ENCODE results near the gene NCBP3. TPM values are rescaled to one million over a fixed set of nuclear protein-coding genes. Genes with fewer than 3 reads are reported as not detected.

The NCBP3 gene
- total and polyA plus RNA-seq, 7 donors = 9.3 to 23.5 (median 15.1) TPM

- 76 to 87% (median 80%) methylated on average over 10 of the region's 10 CpGs for WGBS, 3 donors
- no peaks in the 10 kb centered on the region for H3K4me1 ChIP-seq
- no peaks in the 10 kb centered on the region for H3K36me3 ChIP-seq (ENCODE audit: insufficient read depth in 1 of 2, low read depth in 1 of 2)
- no peak overlapping the region for H3K4me3 ChIP-seq
- ATAC-seq (no peak), DNase-seq (no peak)
- peaks cover 0 to 5% (median 0%) of the 10 kb centered on the region in 3 donors for H3K27me3 ChIP-seq (ENCODE audit: insufficient read depth in 3 of 3, low read length in 2 of 3)
- no peaks in the 10 kb centered on the region for H3K9me3 ChIP-seq
- H3K27ac ChIP-seq = no peak overlapping the region
- intact Hi-C loops (cut with DNase I) = no loop called here
- TF ChIP-seq, protein P1, sequence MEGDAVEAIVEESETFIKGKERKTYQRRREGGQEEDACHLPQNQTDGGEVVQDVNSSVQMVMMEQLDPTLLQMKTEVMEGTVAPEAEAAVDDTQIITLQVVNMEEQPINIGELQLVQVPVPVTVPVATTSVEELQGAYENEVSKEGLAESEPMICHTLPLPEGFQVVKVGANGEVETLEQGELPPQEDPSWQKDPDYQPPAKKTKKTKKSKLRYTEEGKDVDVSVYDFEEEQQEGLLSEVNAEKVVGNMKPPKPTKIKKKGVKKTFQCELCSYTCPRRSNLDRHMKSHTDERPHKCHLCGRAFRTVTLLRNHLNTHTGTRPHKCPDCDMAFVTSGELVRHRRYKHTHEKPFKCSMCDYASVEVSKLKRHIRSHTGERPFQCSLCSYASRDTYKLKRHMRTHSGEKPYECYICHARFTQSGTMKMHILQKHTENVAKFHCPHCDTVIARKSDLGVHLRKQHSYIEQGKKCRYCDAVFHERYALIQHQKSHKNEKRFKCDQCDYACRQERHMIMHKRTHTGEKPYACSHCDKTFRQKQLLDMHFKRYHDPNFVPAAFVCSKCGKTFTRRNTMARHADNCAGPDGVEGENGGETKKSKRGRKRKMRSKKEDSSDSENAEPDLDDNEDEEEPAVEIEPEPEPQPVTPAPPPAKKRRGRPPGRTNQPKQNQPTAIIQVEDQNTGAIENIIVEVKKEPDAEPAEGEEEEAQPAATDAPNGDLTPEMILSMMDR (IDR thresholded peaks at IDR 0.05) = no peak
Observed at GRCh38 chr17:3852561-3852960, 6.5 kb upstream of the NCBP3 start.

GRCh38 chr17:3851461-3852100 lies 5.5 kb upstream of the NCBP3 start:
- TF ChIP-seq, protein P1 (IDR thresholded peaks at IDR 0.05) = no peak
- H3K27me3 ChIP-seq (ENCODE audit: insufficient read depth in 3 of 3, low read length in 2 of 3) = peaks cover 0 to 5% (median 0%) of the 10 kb centered on the region in 3 donors
- ATAC-seq (no peak), DNase-seq (no peak)
- H3K4me3 ChIP-seq = no peak overlapping the region
- H3K9me3 ChIP-seq = no peaks in the 10 kb centered on the region
- no peaks in the 10 kb centered on the region for H3K4me1 ChIP-seq
- intact Hi-C loops (cut with DNase I) = no loop called here
- WGBS, 3 donors = 71 to 75% (median 73%) methylated on average over 23 to 24 of the region's 24 CpGs
- H3K27ac ChIP-seq = no peak overlapping the region
- no peaks in the 10 kb centered on the region for H3K36me3 ChIP-seq (ENCODE audit: insufficient read depth in 1 of 2, low read depth in 1 of 2)

DNA sequence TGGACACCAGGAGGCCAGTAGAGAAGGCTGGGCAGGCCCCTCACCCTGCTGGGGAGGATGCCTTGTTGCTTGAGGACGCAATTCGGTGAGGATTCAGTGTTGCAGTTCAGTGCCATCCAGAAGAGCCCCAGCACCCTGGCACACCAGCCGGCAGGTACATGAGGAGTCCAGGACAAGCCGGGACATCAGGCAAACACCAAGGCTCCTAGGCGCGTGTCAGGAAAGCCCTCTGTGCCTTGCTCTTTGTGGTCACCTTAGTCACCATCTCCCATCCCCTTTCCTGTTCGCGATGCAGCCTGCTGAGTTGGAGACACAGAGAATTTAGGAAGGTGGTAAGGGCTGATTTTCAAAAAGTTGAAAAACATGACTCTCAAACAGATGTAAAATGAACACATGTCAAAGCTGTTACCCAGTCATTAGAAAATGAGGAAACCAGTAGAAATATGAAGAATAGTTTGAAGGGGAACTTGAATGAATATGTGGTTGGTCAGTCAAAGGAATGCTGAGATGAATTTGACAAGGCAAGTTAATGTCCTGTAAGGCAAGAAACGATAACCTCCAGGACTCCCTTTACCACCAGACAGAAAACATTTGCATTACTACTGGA lies 2.3 kb upstream of the NCBP3 start:
- Histone ChIP-seq H3K4me3 (no peak overlapping the region), H3K27me3 (ENCODE audit: insufficient read depth in 3 of 3, low read length in 2 of 3) (peaks cover 0 to 5% (median 0%) of the 10 kb centered on the region in 3 donors), H3K9me3 (no peaks in the 10 kb centered on the region), H3K27ac (no peak overlapping the region), H3K4me1 (peaks cover 13% of the 10 kb centered on the region), H3K36me3 (ENCODE audit: insufficient read depth in 1 of 2, low read depth in 1 of 2) (peaks cover 0 to 12% of the 10 kb centered on the region in 2 donors)
- TF ChIP-seq, protein P1 (IDR thresholded peaks at IDR 0.05) = no peak
- intact Hi-C loops (cut with DNase I) = no loop called here
- 85 to 90% (median 86%) methylated on average over 9 of the region's 9 CpGs for WGBS, 3 donors
- ATAC-seq = no peak
- no peak for DNase-seq

DNA sequence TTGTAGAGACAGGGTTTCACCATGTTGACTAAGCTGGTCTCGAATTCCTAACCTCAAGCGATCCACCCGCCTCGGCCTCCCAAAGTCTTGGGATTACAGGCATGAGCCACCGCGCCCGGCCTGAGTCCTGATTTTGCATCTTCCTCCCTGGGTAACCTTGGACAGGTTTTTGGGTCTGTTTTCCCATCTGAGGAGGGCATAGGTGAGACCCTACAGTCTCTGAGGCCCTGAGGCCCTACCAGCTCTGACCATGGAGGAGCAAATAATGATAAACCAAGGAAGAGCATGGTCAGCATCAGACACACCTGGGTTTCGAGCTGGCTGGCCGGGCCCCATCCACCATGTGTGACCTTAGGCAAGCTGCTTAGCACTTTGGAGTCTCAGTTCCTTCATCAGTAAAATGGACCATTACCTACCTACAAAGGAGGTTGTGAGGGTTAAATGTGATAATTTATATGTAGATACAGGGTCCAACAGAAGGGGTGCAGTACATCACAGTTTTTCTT lies 1.2 kb upstream of the NCBP3 start:
- intact Hi-C loops (cut with DNase I) = loop anchor here in 1 of 2 donors (2.0 kb wide), 1 partner anchor 110 kb away; no protein-coding TSS in a partner anchor
- no peak overlapping the region for H3K4me3 ChIP-seq
- H3K4me1 ChIP-seq = peaks cover 13% of the 10 kb centered on the region
- TF ChIP-seq, protein P1 (IDR thresholded peaks at IDR 0.05) = no peak
- no peak for DNase-seq
- WGBS, 3 donors = 91 to 94% (median 93%) methylated on average over 9 of the region's 9 CpGs
- peaks cover 0 to 5% (median 0%) of the 10 kb centered on the region in 3 donors for H3K27me3 ChIP-seq (ENCODE audit: insufficient read depth in 3 of 3, low read length in 2 of 3)
- ATAC-seq = no peak
- H3K27ac ChIP-seq = no peak overlapping the region
- peaks cover 0 to 23% of the 10 kb centered on the region in 2 donors for H3K36me3 ChIP-seq (ENCODE audit: insufficient read depth in 1 of 2, low read depth in 1 of 2)
- no peaks in the 10 kb centered on the region for H3K9me3 ChIP-seq

Measured in psoas muscle (tissue), 8 donors.